ENCODE data around the gene PPFIA1. TPM values are rescaled to one million over a fixed set of nuclear protein-coding genes. Genes with fewer than 3 reads are reported as not detected.

The PPFIA1 gene
- polyA plus RNA-seq, 4 donors = 17.8 to 27.3 (median 23.6) TPM

GRCh38 chr11:70431611-70432010 is 161.1 kb downstream of the PPFIA1 start:
- H3K4me1 ChIP-seq (ENCODE audit: control insufficient read depth in 3 of 3, insufficient read depth in 2 of 3, low read depth in 1 of 3, low read length in 2 of 3) = no peaks in the 10 kb centered on the region
- H3K27me3 ChIP-seq (ENCODE audit: control insufficient read depth in 3 of 3, insufficient read depth in 3 of 3, low read length in 3 of 3) = no peaks in the 10 kb centered on the region
- DNase-seq (no peak), FAIRE-seq (no peak)
- WGBS, 3 donors = 93 to 96% (median 96%) methylated on average over 12 of the region's 12 CpGs
- H3K27ac ChIP-seq (ENCODE audit: low read depth in 1 of 3, low read length in 2 of 3) = no peak overlapping the region
- peaks cover 4 to 93% (median 16%) of the 10 kb centered on the region in 3 donors for H3K36me3 ChIP-seq (ENCODE audit: control insufficient read depth in 3 of 3, insufficient read depth in 2 of 3, low read depth in 1 of 3, low read length in 3 of 3)
- no peak overlapping the region for H3K4me3 ChIP-seq (ENCODE audit: low read depth in 1 of 3, low read length in 3 of 3)
- no peaks in the 10 kb centered on the region for H3K9me3 ChIP-seq (ENCODE audit: control insufficient read depth in 2 of 2, insufficient read depth in 1 of 2, low read depth in 1 of 2, low read length in 1 of 2)

DNA sequence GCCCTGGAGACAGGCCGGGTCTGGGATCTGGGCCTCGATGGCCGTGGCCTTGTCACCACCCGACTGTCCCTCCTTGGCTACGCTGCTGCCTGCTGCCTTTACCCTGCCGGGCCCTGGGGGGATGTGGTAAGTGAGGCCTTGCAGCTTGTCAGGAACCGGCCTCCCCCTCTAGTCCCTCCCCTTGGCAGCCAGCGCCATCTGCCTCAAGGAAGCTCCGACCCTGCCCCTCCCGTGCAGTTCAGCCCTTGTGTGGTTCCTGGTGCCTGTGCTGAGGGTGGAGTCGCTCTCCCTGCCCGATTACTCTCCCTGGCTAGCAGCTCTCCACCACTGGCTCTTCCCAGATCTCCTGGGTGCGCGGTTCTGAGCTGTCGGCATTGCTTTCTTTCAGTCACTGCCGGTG is 161.6 kb downstream of the PPFIA1 start:
- H3K36me3 ChIP-seq (ENCODE audit: control insufficient read depth in 3 of 3, insufficient read depth in 2 of 3, low read depth in 1 of 3, low read length in 3 of 3) = peaks cover 4 to 96% (median 19%) of the 10 kb centered on the region in 3 donors
- no peak for FAIRE-seq

GRCh38 chr11:70432580-70432979 is 162.1 kb downstream of the PPFIA1 start:
- Histone ChIP-seq H3K9me3 (ENCODE audit: control insufficient read depth in 2 of 2, insufficient read depth in 1 of 2, low read depth in 1 of 2, low read length in 1 of 2) (no peaks in the 10 kb centered on the region), H3K4me3 (ENCODE audit: low read depth in 1 of 3, low read length in 3 of 3) (no peak overlapping the region), H3K27me3 (ENCODE audit: control insufficient read depth in 3 of 3, insufficient read depth in 3 of 3, low read length in 3 of 3) (no peaks in the 10 kb centered on the region), H3K4me1 (ENCODE audit: control insufficient read depth in 3 of 3, insufficient read depth in 2 of 3, low read depth in 1 of 3, low read length in 2 of 3) (no peaks in the 10 kb centered on the region), H3K27ac (ENCODE audit: low read depth in 1 of 3, low read length in 2 of 3) (no peak overlapping the region), H3K36me3 (ENCODE audit: control insufficient read depth in 3 of 3, insufficient read depth in 2 of 3, low read depth in 1 of 3, low read length in 3 of 3) (peaks cover 4 to 96% (median 19%) of the 10 kb centered on the region in 3 donors)
- no peak for FAIRE-seq
- DNase-seq = no peak
- 79 to 88% (median 87%) methylated on average over 15 of the region's 15 CpGs for WGBS, 3 donors

More for the DNA sequence above, 161.6 kb downstream of the PPFIA1 start:
- H3K4me3 ChIP-seq (ENCODE audit: low read depth in 1 of 3, low read length in 3 of 3) = no peak overlapping the region
- 69 to 88% (median 82%) methylated on average over 13 to 16 of the region's 16 CpGs for WGBS, 3 donors
- no peaks in the 10 kb centered on the region for H3K4me1 ChIP-seq (ENCODE audit: control insufficient read depth in 3 of 3, insufficient read depth in 2 of 3, low read depth in 1 of 3, low read length in 2 of 3)
- H3K27ac ChIP-seq (ENCODE audit: low read depth in 1 of 3, low read length in 2 of 3) = no peak overlapping the region
- H3K9me3 ChIP-seq (ENCODE audit: control insufficient read depth in 2 of 2, insufficient read depth in 1 of 2, low read depth in 1 of 2, low read length in 1 of 2) = no peaks in the 10 kb centered on the region
- DNase-seq = peak in 1 of 2 donors; percentile 47
- no peaks in the 10 kb centered on the region for H3K27me3 ChIP-seq (ENCODE audit: control insufficient read depth in 3 of 3, insufficient read depth in 3 of 3, low read length in 3 of 3)

DNA sequence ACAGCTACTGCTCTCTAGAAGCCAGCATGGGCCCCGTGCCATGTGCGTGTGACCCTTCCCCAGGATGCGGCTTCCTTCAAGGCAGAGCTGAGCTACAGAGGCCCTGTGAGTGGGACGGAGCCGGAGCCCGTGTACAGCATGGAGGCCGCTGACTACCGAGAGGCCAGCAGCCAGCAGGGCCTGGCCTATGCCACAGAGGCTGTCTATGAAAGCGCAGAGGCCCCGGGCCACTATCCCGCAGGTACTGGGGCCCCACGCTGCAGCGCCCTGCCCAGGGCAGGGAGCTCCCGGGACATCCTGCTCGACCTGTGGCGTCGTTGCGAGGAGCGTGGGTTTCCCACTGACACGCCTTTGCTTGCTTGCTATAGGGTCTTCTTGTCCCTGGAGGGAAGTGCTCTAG is 162.5 kb downstream of the PPFIA1 start:
- H3K27me3 ChIP-seq (ENCODE audit: control insufficient read depth in 3 of 3, insufficient read depth in 3 of 3, low read length in 3 of 3) = no peaks in the 10 kb centered on the region
- H3K9me3 ChIP-seq (ENCODE audit: control insufficient read depth in 2 of 2, insufficient read depth in 1 of 2, low read depth in 1 of 2, low read length in 1 of 2) = no peaks in the 10 kb centered on the region
- no peak overlapping the region for H3K27ac ChIP-seq (ENCODE audit: low read depth in 1 of 3, low read length in 2 of 3)
- no peak overlapping the region for H3K4me3 ChIP-seq (ENCODE audit: low read depth in 1 of 3, low read length in 3 of 3)
- no peaks in the 10 kb centered on the region for H3K4me1 ChIP-seq (ENCODE audit: control insufficient read depth in 3 of 3, insufficient read depth in 2 of 3, low read depth in 1 of 3, low read length in 2 of 3)
- H3K36me3 ChIP-seq (ENCODE audit: control insufficient read depth in 3 of 3, insufficient read depth in 2 of 3, low read depth in 1 of 3, low read length in 3 of 3) = peaks cover 4 to 98% (median 16%) of the 10 kb centered on the region in 3 donors
- WGBS, 3 donors = 94 to 99% (median 96%) methylated on average over 20 of the region's 20 CpGs
- DNase-seq = no peak
- no peak for FAIRE-seq

DNA sequence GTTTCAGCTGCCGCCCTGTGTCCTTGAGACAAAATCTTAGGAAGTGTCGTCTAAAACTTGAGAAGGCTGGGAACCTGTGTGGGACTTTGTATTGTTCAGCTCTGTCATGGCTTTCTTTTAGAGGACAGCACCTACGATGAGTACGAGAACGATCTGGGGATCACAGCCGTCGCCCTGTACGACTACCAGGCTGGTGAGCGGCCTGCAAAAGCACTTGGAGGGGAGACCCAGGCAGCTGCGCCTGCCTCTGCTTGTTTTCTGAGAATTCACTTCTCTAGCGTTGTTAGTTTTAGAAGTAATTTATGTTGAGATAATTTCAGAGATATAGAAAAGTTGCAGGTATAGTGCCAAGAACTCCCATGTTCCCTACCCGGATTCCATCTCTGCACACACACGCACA is 163.0 kb downstream of the PPFIA1 start:
- H3K4me3 ChIP-seq (ENCODE audit: low read depth in 1 of 3, low read length in 3 of 3) = no peak overlapping the region
- no peaks in the 10 kb centered on the region for H3K4me1 ChIP-seq (ENCODE audit: control insufficient read depth in 3 of 3, insufficient read depth in 2 of 3, low read depth in 1 of 3, low read length in 2 of 3)
- no peak for DNase-seq
- WGBS, 3 donors = 89 to 94% (median 92%) methylated on average over 13 of the region's 13 CpGs
- no peaks in the 10 kb centered on the region for H3K27me3 ChIP-seq (ENCODE audit: control insufficient read depth in 3 of 3, insufficient read depth in 3 of 3, low read length in 3 of 3)
- no peaks in the 10 kb centered on the region for H3K9me3 ChIP-seq (ENCODE audit: control insufficient read depth in 2 of 2, insufficient read depth in 1 of 2, low read depth in 1 of 2, low read length in 1 of 2)
- FAIRE-seq = no peak
- H3K36me3 ChIP-seq (ENCODE audit: control insufficient read depth in 3 of 3, insufficient read depth in 2 of 3, low read depth in 1 of 3, low read length in 3 of 3) = peaks cover 4 to 96% (median 16%) of the 10 kb centered on the region in 3 donors
- no peak overlapping the region for H3K27ac ChIP-seq (ENCODE audit: low read depth in 1 of 3, low read length in 2 of 3)

Other genes with a start within 250 kb of the PPFIA1 start
- gene ANO1, start 192.4 kb upstream of the PPFIA1 start, polyA plus RNA-seq = 1 to 10 TPM in 3 of 4 donors, not detected in 1; 1.1 to 8.3 (median 2.9) TPM
- gene FADD, start 67.4 kb upstream of the PPFIA1 start, polyA plus RNA-seq = 10 to 100 TPM; 20.2 to 32.7 (median 30.0) TPM
- gene CTTN, start 127.8 kb downstream of the PPFIA1 start, polyA plus RNA-seq = 100 to 1,000 TPM; 101 to 218 (median 122) TPM